Parathyroid adenoma (tissue), 2 donors: ENCODE data around the gene TACR2.
A peak's percentile ranks its signal among the peaks of the same experiment; 100 is the strongest.

ENCODE experiments used
- H2AFZ ChIP-seq: fragments of 300-600 bp; sonication (generic); one replicate; pipeline ENCODE4 v1.7.0; 2017; ENCODE audit warnings: antibody characterized with exemption, mild to moderate bottlenecking
- H3K27ac ChIP-seq: fragments of 300-600 bp; sonication (generic); one replicate; pipeline ENCODE4 v1.7.0; 2017
- H3K27me3 ChIP-seq: fragments of 300-600 bp; sonication (generic); one replicate; pipeline ENCODE4 v1.7.0; 2017; ENCODE audit warnings: low read length; ENCODE audit not compliant: control insufficient read depth, insufficient read depth
- H3K36me3 ChIP-seq: fragments of 300-600 bp; sonication (generic); one replicate; pipeline ENCODE4 v1.7.0; 2017; ENCODE audit warnings: low read length; ENCODE audit not compliant: control insufficient read depth, insufficient read depth
- H3K4me1 ChIP-seq: fragments of 300-600 bp; sonication (generic); one replicate; pipeline ENCODE4 v1.7.0; 2017; ENCODE audit warnings: control low read depth
- H3K4me2 ChIP-seq: fragments of 300-600 bp; sonication (generic); one replicate; pipeline ENCODE4 v1.7.0; 2017; ENCODE audit warnings: low read length
- H3K4me3 ChIP-seq: fragments of 300-600 bp; sonication (generic); one replicate; pipeline ENCODE4 v1.7.0; 2017; ENCODE audit warnings: low read depth, low read length
- H3K79me2 ChIP-seq: fragments of 300-600 bp; sonication (generic); one replicate; pipeline ENCODE4 v1.7.0; 2017; ENCODE audit warnings: control low read depth
- H3K9ac ChIP-seq: fragments of 300-600 bp; sonication (generic); one replicate; pipeline ENCODE4 v1.7.0; 2017; ENCODE audit warnings: mild to moderate bottlenecking
- H3K9me3 ChIP-seq: fragments of 300-600 bp; sonication (generic); one replicate; pipeline ENCODE4 v1.7.0; 2017; ENCODE audit warnings: low read length; ENCODE audit not compliant: control insufficient read depth
- TF ChIP-seq, protein P1 (sequence below): fragments of 300-600 bp; sonication (generic); IDR thresholded peaks from one replicate; pipeline ENCODE4 v1.7.0; 2017; ENCODE audit warnings: antibody characterized with exemption, mild to moderate bottlenecking
- donor health status: primary hyperparathyroidism.

TACR2 gene

GRCh38 chr10:69410487-69410886 is 6.2 kb downstream of the TACR2 start:
- Histone ChIP-seq H3K9me3 (no peaks in the 10 kb centered on the region), H3K36me3 (no peaks in the 10 kb centered on the region), H3K79me2 (no peaks in the 10 kb centered on the region), H3K27me3 (no peaks in the 10 kb centered on the region), H3K4me3 (no peak overlapping the region), H3K9ac (no peak overlapping the region), H3K27ac (no peak overlapping the region), H3K4me2 (no peak overlapping the region), H3K4me1 (no peaks in the 10 kb centered on the region), H2AFZ (no peak overlapping the region)
- TF ChIP-seq, protein P1, sequence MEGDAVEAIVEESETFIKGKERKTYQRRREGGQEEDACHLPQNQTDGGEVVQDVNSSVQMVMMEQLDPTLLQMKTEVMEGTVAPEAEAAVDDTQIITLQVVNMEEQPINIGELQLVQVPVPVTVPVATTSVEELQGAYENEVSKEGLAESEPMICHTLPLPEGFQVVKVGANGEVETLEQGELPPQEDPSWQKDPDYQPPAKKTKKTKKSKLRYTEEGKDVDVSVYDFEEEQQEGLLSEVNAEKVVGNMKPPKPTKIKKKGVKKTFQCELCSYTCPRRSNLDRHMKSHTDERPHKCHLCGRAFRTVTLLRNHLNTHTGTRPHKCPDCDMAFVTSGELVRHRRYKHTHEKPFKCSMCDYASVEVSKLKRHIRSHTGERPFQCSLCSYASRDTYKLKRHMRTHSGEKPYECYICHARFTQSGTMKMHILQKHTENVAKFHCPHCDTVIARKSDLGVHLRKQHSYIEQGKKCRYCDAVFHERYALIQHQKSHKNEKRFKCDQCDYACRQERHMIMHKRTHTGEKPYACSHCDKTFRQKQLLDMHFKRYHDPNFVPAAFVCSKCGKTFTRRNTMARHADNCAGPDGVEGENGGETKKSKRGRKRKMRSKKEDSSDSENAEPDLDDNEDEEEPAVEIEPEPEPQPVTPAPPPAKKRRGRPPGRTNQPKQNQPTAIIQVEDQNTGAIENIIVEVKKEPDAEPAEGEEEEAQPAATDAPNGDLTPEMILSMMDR: no peak

- Histone ChIP-seq H3K4me1 (no peaks in the 10 kb centered on the region), H3K36me3 (no peaks in the 10 kb centered on the region), H2AFZ (no peak overlapping the region), H3K27ac (no peak overlapping the region), H3K4me3 (no peak overlapping the region), H3K79me2 (no peaks in the 10 kb centered on the region), H3K9ac (no peak overlapping the region), H3K4me2 (no peak overlapping the region), H3K27me3 (no peaks in the 10 kb centered on the region), H3K9me3 (no peaks in the 10 kb centered on the region)
- TF ChIP-seq, protein P1: no peak
Observed at GRCh38 chr10:69409968-69410367, 6.8 kb downstream of the TACR2 start.

GRCh38 chr10:69409176-69409495 is 7.6 kb downstream of the TACR2 start:
- TF ChIP-seq, protein P1: no peak
- Histone ChIP-seq H3K9ac (no peak overlapping the region), H3K36me3 (no peaks in the 10 kb centered on the region), H3K27ac (peak overlapping the region; percentile 56), H3K4me1 (peaks cover 2% of the 10 kb centered on the region), H3K4me3 (peak overlapping the region; percentile 44), H3K79me2 (no peaks in the 10 kb centered on the region), H3K27me3 (no peaks in the 10 kb centered on the region), H3K4me2 (peak overlapping the region; percentile 71), H2AFZ (peak overlapping the region; percentile 87), H3K9me3 (no peaks in the 10 kb centered on the region)

DNA sequence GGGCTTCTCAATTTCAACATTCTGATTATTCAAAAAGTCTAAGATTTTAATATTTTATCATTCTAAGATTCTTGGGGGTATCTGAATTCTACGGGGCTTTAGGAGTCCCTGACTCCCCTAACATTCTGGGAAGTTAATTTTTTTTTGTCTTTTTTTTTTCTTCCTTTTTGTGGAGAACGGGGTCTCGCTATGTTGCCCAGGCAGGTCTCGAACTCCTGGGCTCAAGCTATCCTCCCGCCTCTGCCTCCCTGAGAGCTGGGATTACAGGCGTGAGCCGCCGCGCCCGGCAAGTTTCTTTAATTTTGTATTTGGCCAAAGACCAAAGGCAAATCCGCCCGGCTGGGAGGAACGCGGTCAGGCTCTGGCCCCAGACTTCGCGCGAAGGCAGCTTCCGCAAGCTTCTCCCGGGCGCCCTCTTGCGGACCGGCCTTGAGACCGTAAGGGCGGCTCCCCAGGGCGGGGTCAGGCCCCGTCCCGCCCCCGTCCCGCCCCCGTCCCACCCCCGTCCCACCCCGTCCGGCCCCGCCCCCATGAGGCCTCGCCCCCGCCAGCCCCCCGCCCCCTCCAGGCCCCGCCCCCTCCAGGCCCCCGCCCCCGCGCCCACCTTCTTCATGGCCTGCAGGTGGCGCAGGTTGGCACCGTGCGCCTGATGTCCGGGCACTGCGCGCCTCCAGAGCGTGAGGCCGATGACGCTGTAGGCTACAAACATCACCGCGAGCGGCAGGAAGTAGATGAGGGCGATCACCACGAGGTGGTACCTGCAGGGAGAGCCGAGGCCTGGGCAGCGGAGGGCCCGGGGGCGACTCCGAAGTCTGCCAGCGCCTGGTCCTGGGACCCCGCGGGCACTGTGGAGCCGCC is 8.2 kb downstream of the TACR2 start:
- Histone ChIP-seq H3K36me3 (no peaks in the 10 kb centered on the region), H3K4me2 (peak overlapping the region; percentile 71), H3K79me2 (no peaks in the 10 kb centered on the region), H3K9ac (no peak overlapping the region), H3K9me3 (no peaks in the 10 kb centered on the region), H3K4me3 (peak overlapping the region; percentile 44), H3K27me3 (no peaks in the 10 kb centered on the region), H3K27ac (peak overlapping the region; percentile 56), H3K4me1 (peaks cover 6% of the 10 kb centered on the region), H2AFZ (peak overlapping the region; percentile 87)
- TF ChIP-seq, protein P1: peak; percentile 61
